Stimulated activated memory B cell treated with anti-CD40 and anti-IgM and Interleukin-4, amounts not matched to agents 10 μg/mL and 1 μg/mL and 100 μg/mL, for 72 hours (primary cell): ENCODE measurements around the gene VMO1.

Experiments
- ATAC-seq: fragments of 150-1000 bp; cut with Tn5 transposase; 2 replicates; pipeline ENCODE4 v1.10.0; 2021
- H3K27ac Mint-ChIP-seq: one replicate; pipeline ENCODE4 v1.8.0; 2022; ENCODE audit warnings: mild to moderate bottlenecking, mixed read lengths
- H3K27me3 Mint-ChIP-seq: one replicate; pipeline ENCODE4 v1.8.0; 2022; ENCODE audit warnings: mixed read lengths
- H3K36me3 Mint-ChIP-seq: one replicate; pipeline ENCODE4 v1.8.0; 2022; ENCODE audit warnings: mixed read lengths
- H3K4me1 Mint-ChIP-seq: one replicate; pipeline ENCODE4 v1.8.0; 2022; ENCODE audit warnings: mixed read lengths
- H3K4me3 Mint-ChIP-seq: one replicate; pipeline ENCODE4 v1.8.0; 2022; ENCODE audit warnings: mild to moderate bottlenecking, moderate library complexity, mixed read lengths
- H3K9me3 Mint-ChIP-seq: one replicate; pipeline ENCODE4 v1.8.0; 2022; ENCODE audit warnings: mixed read lengths

Gene VMO1

GRCh38 chr17:4808378-4808767, 22.2 kb upstream of the VMO1 start:
- peak overlapping the region; percentile 81 for H3K4me3 Mint-ChIP-seq
- H3K4me1 Mint-ChIP-seq, result peaks cover 19% of the 10 kb centered on the region
- ATAC-seq, result no peak
- H3K27me3 Mint-ChIP-seq, result no peaks in the 10 kb centered on the region
- no peaks in the 10 kb centered on the region for H3K9me3 Mint-ChIP-seq
- peaks cover 27% of the 10 kb centered on the region for H3K36me3 Mint-ChIP-seq
- H3K27ac Mint-ChIP-seq, result peak overlapping the region; percentile 4

GRCh38 chr17:4807605-4808377, 21.6 kb upstream of the VMO1 start:
- Mint-ChIP-seq H3K36me3 (peaks cover 27% of the 10 kb centered on the region), H3K4me3 (peak overlapping the region; percentile 81)

DNA sequence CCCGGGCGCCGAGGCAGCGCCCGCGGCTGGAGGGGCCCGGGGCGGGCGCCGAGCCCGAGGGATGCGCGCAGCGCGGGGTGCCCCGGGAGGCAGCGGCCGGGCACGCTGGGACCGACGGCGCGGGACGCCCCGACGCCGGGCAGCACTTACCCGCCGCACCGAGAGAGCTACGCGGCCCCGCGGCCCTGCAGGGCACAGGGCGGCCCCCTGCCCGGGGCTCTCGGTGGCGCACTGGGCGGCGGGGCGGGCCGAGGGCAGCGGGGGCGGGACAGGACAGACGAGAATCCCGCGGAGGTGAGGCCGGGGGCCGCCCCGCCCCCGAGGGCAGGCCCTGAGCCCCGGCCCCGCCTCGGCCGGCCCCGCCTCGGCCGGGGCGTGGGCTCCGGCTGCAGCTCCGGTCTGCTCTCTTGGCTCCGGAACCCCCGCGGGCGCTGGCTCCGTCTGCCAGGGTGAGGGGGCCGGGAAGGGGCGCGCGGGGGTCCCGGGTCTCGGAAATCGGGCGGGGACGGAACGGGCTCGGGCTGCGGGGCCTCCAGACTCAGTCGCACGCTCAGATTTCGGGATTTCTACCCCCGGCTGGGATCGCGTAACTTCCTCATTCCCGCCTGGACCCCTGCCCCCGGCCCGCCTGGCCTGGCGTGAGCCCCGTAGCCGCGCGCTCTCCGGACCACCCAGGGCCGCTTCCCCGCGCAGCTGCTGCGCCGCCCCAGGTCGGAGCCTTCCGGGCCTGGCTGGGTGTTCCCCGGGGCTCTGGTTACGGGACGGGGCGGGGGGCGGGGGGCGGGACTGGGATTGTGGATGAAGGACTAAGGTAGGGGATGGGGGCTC, 20.8 kb upstream of the VMO1 start, which contains the start of gene PLD2:
PLD2 (plus strand) TSS at position 376 of the 828 bp plus-strand sequence. CDS start 621 bp downstream, outside the sequence.
- Mint-ChIP-seq H3K9me3 (no peaks in the 10 kb centered on the region), H3K27me3 (no peaks in the 10 kb centered on the region), H3K27ac (peak within 1 kb of the TSS; percentile 30), H3K4me3 (peak within 1 kb of the TSS; percentile 81), H3K4me1 (peaks cover 19% of the 10 kb centered on the region), H3K36me3 (peaks cover 27% of the 10 kb centered on the region)
- peak; percentile 98 for ATAC-seq

More at GRCh38 chr17:4807605-4808377, 21.6 kb upstream of the VMO1 start:
- H3K27ac Mint-ChIP-seq, result peak overlapping the region; percentile 4
- ATAC-seq, result no peak
- no peaks in the 10 kb centered on the region for H3K9me3 Mint-ChIP-seq
- H3K27me3 Mint-ChIP-seq, result no peaks in the 10 kb centered on the region
- H3K4me1 Mint-ChIP-seq, result peaks cover 19% of the 10 kb centered on the region

DNA sequence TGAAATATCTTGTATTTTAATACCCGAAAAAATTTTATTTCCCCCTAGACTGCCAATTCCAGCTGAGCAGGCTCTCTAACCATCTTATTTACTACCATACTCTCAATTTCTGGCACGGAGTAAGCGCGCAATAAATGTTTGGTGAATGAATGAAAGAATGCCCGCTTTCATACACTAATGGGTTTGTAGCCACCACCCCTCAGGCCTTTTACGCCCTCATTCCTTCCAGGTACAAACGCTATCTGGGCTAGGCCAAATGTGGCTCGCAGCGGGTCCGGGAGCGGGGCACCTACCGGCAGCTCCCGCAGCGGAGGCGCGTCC, 20.3 kb upstream of the VMO1 start:
- H3K4me3 Mint-ChIP-seq, result peak overlapping the region; percentile 70
- peaks cover 25% of the 10 kb centered on the region for H3K36me3 Mint-ChIP-seq
- H3K9me3 Mint-ChIP-seq, result no peaks in the 10 kb centered on the region
- H3K4me1 Mint-ChIP-seq, result peaks cover 19% of the 10 kb centered on the region
- peak overlapping the region; percentile 30 for H3K27ac Mint-ChIP-seq
- ATAC-seq, result no peak
- no peaks in the 10 kb centered on the region for H3K27me3 Mint-ChIP-seq

DNA sequence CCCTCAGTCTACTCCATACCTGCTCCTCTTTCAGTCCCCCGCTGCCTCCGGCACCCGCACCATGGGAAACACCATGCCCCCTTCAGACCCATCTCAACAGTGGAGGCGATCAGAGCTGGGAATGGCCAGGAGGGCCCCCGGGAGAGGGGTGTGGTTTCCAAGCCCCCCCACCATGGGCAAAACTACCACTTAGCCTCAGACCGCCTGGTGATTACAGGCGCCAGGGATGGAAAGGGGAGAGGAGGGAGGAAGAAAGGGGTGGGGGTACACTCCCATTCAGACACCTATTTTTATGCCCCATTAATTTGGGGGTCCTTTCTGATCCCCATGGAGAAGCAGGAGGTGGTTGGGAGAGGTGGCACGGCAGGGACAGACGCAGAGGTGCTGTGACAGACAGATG, 16.1 kb upstream of the VMO1 start, which contains the start of gene C17orf114:
C17orf114 (minus strand) TSS at position 101 of the 400 bp plus-strand sequence.
- H3K9me3 Mint-ChIP-seq, result no peaks in the 10 kb centered on the region
- no peaks in the 10 kb centered on the region for H3K27me3 Mint-ChIP-seq
- H3K4me3 Mint-ChIP-seq, result no peak within 1 kb of the TSS
- H3K36me3 Mint-ChIP-seq, result peaks cover 28% of the 10 kb centered on the region
- peaks cover 15% of the 10 kb centered on the region for H3K4me1 Mint-ChIP-seq
- no peak for ATAC-seq
- peak within 1 kb of the TSS; percentile 51 for H3K27ac Mint-ChIP-seq

DNA sequence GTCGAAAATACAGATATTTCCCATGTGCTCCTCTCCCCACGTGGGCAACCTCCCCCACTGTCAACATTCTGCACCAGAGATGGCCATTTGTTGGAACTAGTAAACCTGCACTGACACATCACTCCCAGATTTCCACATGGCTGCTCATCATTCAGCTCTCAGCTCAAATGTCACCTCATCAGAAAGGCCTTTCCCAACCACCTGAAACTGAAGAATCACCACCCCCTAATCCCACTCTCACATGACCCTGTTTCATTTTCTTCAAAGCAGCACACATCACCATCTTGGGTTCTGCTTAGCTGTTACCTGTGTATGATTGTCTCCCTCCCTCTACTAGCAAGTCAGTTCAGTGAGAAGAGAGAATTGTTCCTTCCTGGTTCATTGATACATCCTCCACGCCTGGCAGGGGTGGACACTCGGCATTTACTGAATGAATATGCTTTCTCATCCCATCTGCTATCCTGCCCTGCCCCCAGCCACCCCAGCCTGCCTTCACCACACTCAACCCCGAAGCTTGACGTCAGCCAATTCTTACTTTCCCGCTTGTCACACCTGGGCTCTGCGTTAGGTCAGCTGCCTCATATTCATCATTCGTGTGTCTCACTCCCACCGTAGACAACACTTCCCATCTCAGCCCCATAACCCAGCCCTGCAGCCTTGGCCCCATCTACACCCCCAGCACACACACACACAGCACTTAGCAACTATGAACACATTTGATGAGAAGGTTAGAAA, 14.5 kb upstream of the VMO1 start:
- H3K27ac Mint-ChIP-seq, result peak overlapping the region; percentile 51
- H3K36me3 Mint-ChIP-seq, result peaks cover 33% of the 10 kb centered on the region
- no peak overlapping the region for H3K4me3 Mint-ChIP-seq
- peaks cover 28% of the 10 kb centered on the region for H3K4me1 Mint-ChIP-seq
- H3K27me3 Mint-ChIP-seq, result no peaks in the 10 kb centered on the region
- ATAC-seq, result peak; percentile 69
- H3K9me3 Mint-ChIP-seq, result no peaks in the 10 kb centered on the region

DNA sequence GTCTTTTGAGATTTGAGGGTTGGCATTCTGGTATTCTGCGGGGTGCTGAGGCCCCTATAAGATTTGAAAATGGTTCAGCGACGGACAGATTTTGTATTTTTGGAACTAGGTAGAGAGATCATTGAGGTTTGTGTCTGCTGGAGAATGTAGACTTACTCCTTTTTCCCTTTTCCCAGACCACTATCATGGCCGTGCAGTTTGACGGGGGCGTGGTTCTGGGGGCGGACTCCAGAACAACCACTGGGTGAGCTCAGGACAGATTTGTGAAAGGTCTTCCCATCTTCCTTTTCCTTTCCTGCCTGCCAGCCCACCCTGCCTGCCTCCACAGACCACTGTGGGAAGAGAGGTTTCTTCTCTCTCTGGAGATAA, 10.4 kb upstream of the VMO1 start:
- H3K27ac Mint-ChIP-seq, result peak overlapping the region; percentile 97
- peaks cover 12% of the 10 kb centered on the region for H3K27me3 Mint-ChIP-seq
- peaks cover 33% of the 10 kb centered on the region for H3K36me3 Mint-ChIP-seq
- ATAC-seq, result no peak
- peaks cover 28% of the 10 kb centered on the region for H3K4me1 Mint-ChIP-seq
- peak overlapping the region; percentile 100 for H3K4me3 Mint-ChIP-seq
- H3K9me3 Mint-ChIP-seq, result no peaks in the 10 kb centered on the region

- H3K36me3 Mint-ChIP-seq, result peaks cover 21% of the 10 kb centered on the region
- no peaks in the 10 kb centered on the region for H3K9me3 Mint-ChIP-seq
- H3K27ac Mint-ChIP-seq, result peak overlapping the region; percentile 97
- ATAC-seq, result no peak
- peaks cover 12% of the 10 kb centered on the region for H3K27me3 Mint-ChIP-seq
- peaks cover 22% of the 10 kb centered on the region for H3K4me1 Mint-ChIP-seq
- H3K4me3 Mint-ChIP-seq, result peak overlapping the region; percentile 100
Observed at GRCh38 chr17:4795168-4795567, 9.0 kb upstream of the VMO1 start.

GRCh38 chr17:4790705-4791088, 4.5 kb upstream of the VMO1 start:
- Mint-ChIP-seq H3K36me3 (no peaks in the 10 kb centered on the region), H3K9me3 (no peaks in the 10 kb centered on the region), H3K4me1 (peaks cover 35% of the 10 kb centered on the region), H3K27me3 (peaks cover 53% of the 10 kb centered on the region), H3K27ac (peak overlapping the region; percentile 77), H3K4me3 (peak overlapping the region; percentile 94)
- no peak for ATAC-seq

GRCh38 chr17:4789951-4790704, 4.0 kb upstream of the VMO1 start:
- peaks cover 59% of the 10 kb centered on the region for H3K27me3 Mint-ChIP-seq
- peaks cover 41% of the 10 kb centered on the region for H3K4me1 Mint-ChIP-seq
- no peaks in the 10 kb centered on the region for H3K36me3 Mint-ChIP-seq
- peak overlapping the region; percentile 77 for H3K27ac Mint-ChIP-seq
- H3K9me3 Mint-ChIP-seq, result no peaks in the 10 kb centered on the region
- H3K4me3 Mint-ChIP-seq, result peak overlapping the region; percentile 94
- peak; percentile 97 for ATAC-seq

DNA sequence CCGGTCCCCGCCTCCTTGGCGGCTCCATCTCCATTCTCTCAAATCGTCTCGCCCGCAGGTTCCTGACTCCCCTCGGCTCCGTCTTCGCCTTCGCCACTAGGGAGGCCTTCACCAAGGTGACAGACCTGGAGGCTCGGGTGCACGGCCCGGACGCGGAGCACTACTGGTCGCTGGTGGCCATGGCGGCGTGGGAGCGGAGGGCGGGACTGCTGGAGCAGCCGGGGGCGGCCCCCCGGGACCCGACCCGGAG, 3.5 kb upstream of the VMO1 start:
- H3K27ac Mint-ChIP-seq, result peak overlapping the region; percentile 77
- peaks cover 42% of the 10 kb centered on the region for H3K4me1 Mint-ChIP-seq
- H3K4me3 Mint-ChIP-seq, result peak overlapping the region; percentile 94
- peaks cover 61% of the 10 kb centered on the region for H3K27me3 Mint-ChIP-seq
- H3K9me3 Mint-ChIP-seq, result no peaks in the 10 kb centered on the region
- ATAC-seq, result no peak
- no peaks in the 10 kb centered on the region for H3K36me3 Mint-ChIP-seq

GRCh38 chr17:4788807-4789700, 2.9 kb upstream of the VMO1 start, which contains the start of gene GLTPD2:
Gene GLTPD2, plus strand, starts transcription at chr17:4788964. Its CDS starts 48 bp downstream, at chr17:4789012.
- Mint-ChIP-seq H3K9me3 (no peaks in the 10 kb centered on the region), H3K4me3 (peak within 1 kb of the TSS; percentile 94), H3K27ac (peak within 1 kb of the TSS; percentile 77), H3K36me3 (no peaks in the 10 kb centered on the region), H3K4me1 (peaks cover 42% of the 10 kb centered on the region), H3K27me3 (peaks cover 66% of the 10 kb centered on the region)
- ATAC-seq, result no peak

DNA sequence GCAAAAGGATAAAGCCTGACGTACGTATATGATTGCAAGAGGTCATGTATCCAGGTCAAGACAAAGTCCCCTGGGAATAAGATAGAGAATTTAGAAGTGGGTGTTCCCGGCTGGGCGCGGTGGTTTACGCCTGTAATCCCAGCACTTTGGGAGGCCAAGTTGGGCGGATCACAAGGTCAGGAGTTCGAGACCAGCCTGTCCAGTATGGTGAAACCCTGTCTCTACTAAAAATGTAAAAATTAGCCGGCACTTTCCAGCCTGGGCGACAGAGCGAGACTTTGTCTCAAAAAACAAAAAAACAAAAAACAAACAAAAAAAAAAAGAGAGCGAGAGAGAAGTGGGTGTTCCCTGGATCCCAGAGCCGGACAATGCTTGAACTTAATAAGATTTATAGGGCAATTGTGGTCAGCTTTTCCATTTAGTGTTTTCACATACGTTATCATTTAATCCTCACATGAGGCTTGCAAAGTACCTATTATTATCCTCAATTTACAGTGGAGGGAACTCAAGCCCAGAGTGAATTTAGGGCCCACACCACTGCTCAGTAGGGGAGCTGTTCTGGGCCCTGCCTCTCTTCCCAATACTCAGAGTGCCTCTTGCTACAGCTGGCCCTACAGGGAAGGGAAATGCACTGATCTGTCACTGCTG, 2.1 kb upstream of the VMO1 start:
- Mint-ChIP-seq H3K36me3 (no peaks in the 10 kb centered on the region), H3K4me3 (peak overlapping the region; percentile 58), H3K9me3 (no peaks in the 10 kb centered on the region), H3K4me1 (peaks cover 42% of the 10 kb centered on the region), H3K27ac (no peak overlapping the region), H3K27me3 (peaks cover 66% of the 10 kb centered on the region)
- ATAC-seq, result no peak
